HepG2 (cell line): ENCODE results near the gene ZCCHC24. TPM values are rescaled to one million over a fixed set of nuclear protein-coding genes. Genes with fewer than 3 reads are reported as not detected.

ENCODE experiments used
- ATAC-seq: fragments of 200-7000 bp; cut with Tn5 transposase; 3 replicates; pipeline ENCODE4 v1.9.1; 2020; ENCODE audit warnings: mild to moderate bottlenecking, moderate library complexity
- BruUV-seq: library from RNA; stranded (reverse); fragments of 400-500 nt; replicated peaks from 2 replicates; lab custom pipeline; 2021; lab: Mats Ljungman, UMichigan
- CTCF ChIA-PET: fragments of 300-600 bp; formaldehyde crosslinking; extraction: SDS; loops from one replicate; lab custom pipeline; 2021; ENCODE audit warnings: low total read pairs, inconsistent platforms, low intra/inter-chr PET ratio; lab: Yijun Ruan, JAX
- POLR2A ChIA-PET: fragments of 350-600 bp; sonication (Branson Sonifier 250); formaldehyde crosslinking; loops from one replicate; lab custom pipeline; 2020; ENCODE audit warnings: antibody characterized with exemption, inconsistent platforms; lab: Yijun Ruan, JAX
- DNase-seq: peaks from one replicate; pipeline ENCODE4 v3.0.0-alpha.2; 2015; ENCODE audit warnings: low spot score
- FAIRE-seq: peaks from 3 replicates; lab custom pipeline; 2011; peaks lifted over from hg19 to GRCh38; lab: Jason Lieb, UNC
- H2AFZ ChIP-seq: one replicate; pipeline ENCODE4 v1.6.1; 2011; ENCODE audit warnings: low read length, inconsistent platforms
- H3K27ac ChIP-seq: fragments of 300-600 bp; 3 replicates; pipeline ENCODE4 v1.8.0; 2011; ENCODE audit warnings: mixed run types, mild to moderate bottlenecking, mixed read lengths, low read length, inconsistent platforms; ENCODE audit not compliant: insufficient read depth; ENCODE audit errors: extremely low read length
- H3K27me3 ChIP-seq, 2 experiments: fragments of 200-600 bp in 1 of 2; 2 replicates in 1 of 2; 3 replicates in 1 of 2; pipeline versions ENCODE4 v1.6.0 to v1.8.0; 2011; ENCODE audit warnings: low read length in 2 of 2, mild to moderate bottlenecking in 2 of 2, moderate library complexity in 2 of 2, inconsistent platforms in 1 of 2; ENCODE audit not compliant: insufficient read depth in 2 of 2, control insufficient read depth in 1 of 2
- H3K36me3 ChIP-seq, 2 experiments: fragments of 200-600 bp in 1 of 2; replicated peaks in 1 of 2; 2 replicates in 1 of 2; 3 replicates in 1 of 2; pipeline versions ENCODE4 v1.5.1 to v1.8.0; 2011; ENCODE audit warnings: low read length in 2 of 2, inconsistent platforms in 1 of 2; ENCODE audit not compliant: insufficient read depth in 2 of 2, control insufficient read depth in 1 of 2
- H3K4me1 ChIP-seq: 2 replicates; pipeline ENCODE4 v1.5.1; 2012; ENCODE audit warnings: low read length, inconsistent platforms; ENCODE audit not compliant: insufficient read depth
- H3K4me2 ChIP-seq: 2 replicates; pipeline ENCODE4 v1.6.0; 2011; ENCODE audit warnings: low read depth, low read length, inconsistent platforms
- H3K4me3 ChIP-seq, 3 experiments: fragments of 200-600 bp in 1 of 3; sonication (generic), shearing (Covaris generic) in 1 of 3; replicated peaks in 1 of 3; 2 replicates each; pipeline ENCODE4 v1.5.1; 2011 to 2016; ENCODE audit warnings: low read length in 3 of 3, inconsistent platforms in 2 of 3, low read depth in 2 of 3, mild to moderate bottlenecking in 2 of 3, control low read depth in 1 of 3, mixed read lengths in 1 of 3; ENCODE audit not compliant: insufficient read depth in 1 of 3
- H3K79me2 ChIP-seq: one replicate; pipeline ENCODE4 v1.6.1; 2011; ENCODE audit warnings: low read length, inconsistent platforms; ENCODE audit not compliant: insufficient read depth
- H3K9ac ChIP-seq: 2 replicates; pipeline ENCODE4 v1.6.0; 2011; ENCODE audit warnings: mild to moderate bottlenecking, low read depth, low read length, inconsistent platforms; ENCODE audit not compliant: insufficient read depth
- H3K9me3 ChIP-seq: 2 replicates; pipeline ENCODE4 v1.5.1; 2012; ENCODE audit warnings: mild to moderate bottlenecking, low read length
- H4K20me1 ChIP-seq: 2 replicates; pipeline ENCODE4 v1.6.0; 2011; ENCODE audit warnings: inconsistent platforms, mild to moderate bottlenecking, low read length, moderate library complexity; ENCODE audit not compliant: insufficient read depth
- ARHGAP35 ChIP-seq: sonication (generic); formaldehyde crosslinking; IDR thresholded peaks from 2 replicates; pipeline ENCODE4 v1.9.0; 2022; ENCODE audit warnings: mild to moderate bottlenecking, inconsistent platforms, moderate library complexity, missing genetic modification reagents, borderline replicate concordance
- RORA ChIP-seq: sonication (generic); formaldehyde crosslinking; IDR thresholded peaks from 2 replicates; pipeline ENCODE4 v1.5.0; 2020; ENCODE audit warnings: mild to moderate bottlenecking, missing genetic modification reagents, moderate library complexity
- SPEN ChIP-seq: sonication (generic); formaldehyde crosslinking; IDR thresholded peaks from 2 replicates; pipeline ENCODE4 v1.5.1; 2020; ENCODE audit warnings: low read depth, mild to moderate bottlenecking, missing genetic modification reagents
- ZHX2 ChIP-seq, 2 experiments: sonication (generic) in 1 of 2; formaldehyde crosslinking in 1 of 2; IDR thresholded peaks; 2 replicates each; pipeline versions ENCODE4 v1.6.1 to v1.9.0; 2014 to 2022; ENCODE audit warnings: antibody characterized with exemption in 1 of 2, borderline replicate concordance in 1 of 2, inconsistent platforms in 1 of 2, low read depth in 1 of 2, missing genetic modification reagents in 1 of 2
- ZNF44 ChIP-seq: sonication (generic); formaldehyde crosslinking; IDR thresholded peaks from 2 replicates; pipeline ENCODE4 v1.5.1; 2020; ENCODE audit warnings: mild to moderate bottlenecking, missing genetic modification reagents
- ZNF792 ChIP-seq: IDR thresholded peaks from 2 replicates; pipeline ENCODE4 v1.6.1; 2016
- ZNF83 ChIP-seq: sonication (generic); formaldehyde crosslinking; IDR thresholded peaks from 2 replicates; pipeline ENCODE4 v1.4.0; 2020; ENCODE audit warnings: missing genetic modification reagents, mild to moderate bottlenecking, borderline replicate concordance
- ZNF841 ChIP-seq: sonication (generic); formaldehyde crosslinking; IDR thresholded peaks from 2 replicates; pipeline ENCODE4 v1.8.1; 2023; ENCODE audit warnings: missing genetic modification reagents, borderline replicate concordance
- WGBS: methylation state at CpG from one replicate; pipeline ENCODE4 v1.1.6; 2017; ENCODE audit warnings: low lambda C conversion rate; 5-methylcytosine and 5-hydroxymethylcytosine counted together
- in situ Hi-C: cut with HindIII; loops from 2 replicates; pipeline ENCODE4 v1.10.0; 2017; ENCODE audit warnings: low pct_unique_long_range_greater_than_20kb; ENCODE audit not compliant: extremely low pct_ligation_motif_present
- intact Hi-C: fragments of 100-400 bp; cut with micrococcal nuclease; formaldehyde crosslinking; loops from one replicate; pipeline ENCODE4 v1.10.0; 2022; ENCODE audit not compliant: unreplicated experiment
- polyA plus RNA-seq, 8 experiments: library from polyadenylated mRNA; depleted of rRNA in 3 of 8; stranded (reverse) in 7 of 8; unstranded in 1 of 8; fragments of >200 nt; fragmentation: Illumina TruSeq in 4 of 8; extraction: Trizol in 4 of 8; gene quantifications; 2 replicates each; pipeline versions ENCODE4 v1.2.1 to v1.2.3, GENCODE V29; 2011 to 2016; ENCODE audit warnings: low read depth in 4 of 8, missing spikeins in 1 of 8, mixed read lengths in 1 of 8; ENCODE audit not compliant: insufficient read depth in 1 of 8
- total RNA-seq, 5 experiments: library from RNA; depleted of rRNA; stranded (reverse); fragments of >200 nt; fragmentation: Illumina TruSeq; extraction: Trizol; gene quantifications; 2 replicates each; pipeline ENCODE4 v1.2.3, GENCODE V29; 2016; ENCODE audit warnings: low read depth in 1 of 5

ZCCHC24 gene
- total and polyA plus RNA-seq, 2 of the 13 experiments (the other 11 are each of a cell fraction or from before 2014, with no cell fraction given) = 3.1 to 7.9 TPM

- no peak for TF ChIP-seq SPEN
- no peak for TF ChIP-seq ZNF841 (CRISPR knock-in tag)
- TF ChIP-seq, all 625 proteins: peak for 0
Measured at GRCh38 chr10:79418274-79418673, 27.1 kb downstream of the ZCCHC24 start (continued).

- no TSS peak for BruUV-seq
- WGBS = 83% methylated on average over 4 of the region's 4 CpGs
- POLR2A ChIA-PET = no interaction called here
- in situ Hi-C loops = no loop called here
- no peak overlapping the region for H3K4me2 ChIP-seq
- CTCF ChIA-PET = no interaction called here
- no peak for ATAC-seq
- H3K79me2 ChIP-seq = no peaks in the 10 kb centered on the region
- H3K4me1 ChIP-seq = peaks cover 15% of the 10 kb centered on the region
- TF ChIP-seq ZNF44 (no peak), ZNF83 (no peak), ZNF792 (CRISPR knock-in tag) (no peak), RORA (no peak), ARHGAP35 (no peak), ZHX2 (IDR thresholded peaks at IDR 0.05; ENCODE audit: low read depth) (no peak), ZHX2 (CRISPR knock-in tag; IDR thresholded peaks at IDR 0.05; ENCODE audit: borderline replicate concordance) (no peak)
- FAIRE-seq = no peak
- no peaks in the 10 kb centered on the region for H3K9me3 ChIP-seq
- H3K9ac ChIP-seq = no peak overlapping the region
- no peak overlapping the region for H3K27ac ChIP-seq
- intact Hi-C loops = no loop called here
- no peak overlapping the region for H3K4me3 ChIP-seq
- no peaks in the 10 kb centered on the region for H4K20me1 ChIP-seq
- H2AFZ ChIP-seq = no peak overlapping the region
- H3K36me3 ChIP-seq = no peaks in the 10 kb centered on the region; a peak in 1 of 5 replicates
- DNase-seq = no peak
- no peaks in the 10 kb centered on the region for H3K27me3 ChIP-seq
Measured at GRCh38 chr10:79417731-79418130, 27.7 kb downstream of the ZCCHC24 start.
